K562 (cell line): Measurements from ENCODE around the gene TGM3. TPM values are rescaled to one million over a fixed set of nuclear protein-coding genes. Genes with fewer than 3 reads are reported as not detected.

ENCODE experiments used
- CTCF ChIP-seq, 3 experiments: IDR thresholded peaks in 2 of 3; conservative IDR thresholded peaks in 1 of 3; 2 replicates each; pipeline ENCODE4 v1.5.1; 2011 to 2012; ENCODE audit warnings: low read length in 3 of 3, mild to moderate bottlenecking in 3 of 3, control low read depth in 2 of 3, improper control_type of control experiment in 1 of 3, inconsistent platforms in 1 of 3, low read depth in 1 of 3, mixed read lengths in 1 of 3, moderate library complexity in 1 of 3; ENCODE audit not compliant: insufficient read depth in 2 of 3
- FUS ChIP-seq: fragments of 200-400 bp; formaldehyde crosslinking; optimal IDR thresholded peaks from 2 replicates; pipeline ENCODE3; 2017; ENCODE audit warnings: low read depth, low read length
- HDAC2 ChIP-seq: fragments of 450-650 bp; IDR thresholded peaks from 2 replicates; pipeline ENCODE4 v1.6.1; 2016; ENCODE audit warnings: mild to moderate bottlenecking
- MGA ChIP-seq: fragments of 450-650 bp; IDR thresholded peaks from 2 replicates; pipeline ENCODE4 v1.6.1; 2016; ENCODE audit warnings: mild to moderate bottlenecking, moderate library complexity
- NFIC ChIP-seq: fragments of 450-650 bp; IDR thresholded peaks from 2 replicates; pipeline ENCODE4 v1.6.1; 2017; ENCODE audit warnings: mild to moderate bottlenecking, inconsistent platforms
- ZC3H4 ChIP-seq: sonication (generic); formaldehyde crosslinking; IDR thresholded peaks from 2 replicates; pipeline ENCODE4 v1.9.0; 2021; ENCODE audit warnings: missing genetic modification reagents, borderline replicate concordance
- ZNF311 ChIP-seq: fragments of 250-450 bp; sonication (Bioruptor Pico); IDR thresholded peaks from 2 replicates; pipeline ENCODE4 v1.4.0; 2020; ENCODE audit warnings: mild to moderate bottlenecking, moderate library complexity
- polyA plus RNA-seq, 8 experiments: library from polyadenylated mRNA; depleted of rRNA in 4 of 8; stranded (reverse) in 5 of 8; unstranded in 3 of 8; fragments of >200 nt; fragmentation: Nextera tagmentation in 2 of 8; fragmentation: Illumina TruSeq in 1 of 8; extraction: Ambion mirVana in 2 of 8; extraction: Trizol in 1 of 8; gene quantifications; 2 replicates each; pipeline versions ENCODE4 v1.2.1 to v1.2.3, GENCODE V29; 2011 to 2014; ENCODE audit warnings: inconsistent platforms in 1 of 8, missing spikeins in 1 of 8
- total RNA-seq, 7 experiments: library from RNA; depleted of rRNA in 6 of 7; stranded (reverse); fragments of >200 nt in 6 of 7; fragmentation: Illumina TruSeq in 2 of 7; extraction: Trizol in 2 of 7; gene quantifications; 2 replicates each; pipeline versions ENCODE4 v1.2.1 to v1.2.3, GENCODE V29; 2011 to 2021; ENCODE audit warnings: low replicate concordance in 1 of 7

The TGM3 gene
- total and polyA plus RNA-seq, 9 of the 15 experiments (the other 6 are each of a cell fraction or from before 2014, with no cell fraction given), result not detected

- TF ChIP-seq MGA (no peak; the same call in 1 of the 2 replicates), HDAC2 (peak; percentile 86; the same call in 1 of the 2 replicates), CTCF (IDR thresholded peaks at IDR 0.05 in 2 of 3, conservative IDR thresholded peaks at IDR 0.05 in 1 of 3; ENCODE audit: insufficient read depth in 2 of 3, low read depth in 1 of 3, low read length in 3 of 3) (no peak), ZC3H4 (CRISPR knock-in tag) (no peak), ZNF311 (no peak), FUS (no peak), NFIC (peak; percentile 76)
These were observed 19.1 kb downstream of the TGM3 start (continued) for GRCh38 chr20:2314759-2315439.
